GM21786 (cell line): Measurements from ENCODE around the gene DNAJC9.

ENCODE experiments used
- ATAC-seq: cut with Tn5 transposase; IDR thresholded peaks from one replicate; pipeline ENCODE4 v1.9.1; 2021; ENCODE audit not compliant: unreplicated experiment

DNAJC9 gene

DNA sequence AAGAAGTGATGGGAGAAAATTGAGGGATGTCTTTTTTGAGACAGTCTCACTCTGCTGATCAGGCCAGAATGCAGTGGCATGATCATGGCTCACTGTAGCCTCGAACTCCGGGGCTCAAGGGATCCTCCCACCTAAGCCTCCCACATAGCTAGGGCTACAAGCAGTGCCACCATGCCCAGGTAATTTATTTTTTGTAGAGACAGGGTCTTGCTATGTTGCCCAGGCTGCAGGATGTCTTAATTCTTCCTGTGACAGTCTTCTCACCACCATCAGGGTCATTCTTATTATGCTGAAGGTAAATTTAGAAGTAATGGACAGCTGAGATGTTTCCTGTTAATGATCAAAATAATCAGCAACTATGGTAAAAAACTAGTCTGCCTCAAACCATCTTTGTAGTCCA is 7.1 kb downstream of the DNAJC9 start:
- ATAC-seq: no peak

DNA sequence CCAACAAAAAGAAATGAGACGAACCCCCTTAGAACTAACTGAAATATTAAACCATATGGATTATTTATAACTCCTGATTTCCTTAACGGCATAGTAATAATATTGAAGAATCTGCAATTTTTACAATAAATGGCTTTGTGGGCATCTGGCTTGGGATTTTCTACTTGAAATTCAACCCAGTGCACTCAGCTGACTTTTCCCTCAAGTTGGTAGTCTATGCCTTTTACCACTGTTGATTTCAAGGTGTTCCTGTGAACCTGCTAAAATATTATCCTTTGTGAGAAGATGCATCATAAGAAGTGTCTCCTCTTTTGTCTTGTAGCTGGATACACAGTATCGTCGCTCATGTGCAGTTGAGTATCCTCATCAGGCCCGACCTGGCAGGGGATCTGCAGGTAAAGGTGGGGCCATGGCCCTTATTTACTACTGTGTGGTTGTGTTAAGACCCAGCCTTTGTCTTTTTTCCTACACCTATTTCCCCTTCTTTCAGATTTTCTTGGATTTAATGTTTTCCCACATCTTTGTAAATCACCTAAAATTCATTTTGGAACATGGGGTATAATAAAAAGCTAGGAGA is 8.0 kb downstream of the DNAJC9 start:
- ATAC-seq: no peak

DNA sequence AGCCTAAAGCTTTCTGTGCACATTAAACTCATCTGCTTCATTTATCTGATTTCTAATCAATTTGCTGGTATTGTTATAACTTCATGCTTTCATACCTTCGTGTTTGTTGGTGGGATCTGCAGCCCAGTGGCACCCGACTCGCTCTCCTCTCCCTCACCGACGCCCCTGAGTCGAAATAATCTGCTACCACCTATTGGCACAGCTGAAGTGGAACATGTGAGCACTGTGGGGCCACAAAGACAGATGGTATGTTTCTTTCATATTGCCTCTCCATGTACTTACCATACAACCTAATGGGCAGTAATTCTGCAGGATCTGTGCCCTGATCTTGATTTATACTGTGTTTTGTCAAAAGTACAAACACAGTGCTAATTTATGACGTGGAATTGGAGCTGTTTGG is 12.4 kb downstream of the DNAJC9 start:
- ATAC-seq: no peak

- ATAC-seq: no peak
Observed at GRCh38 chr10:73233883-73234282, 13.2 kb downstream of the DNAJC9 start.

DNA sequence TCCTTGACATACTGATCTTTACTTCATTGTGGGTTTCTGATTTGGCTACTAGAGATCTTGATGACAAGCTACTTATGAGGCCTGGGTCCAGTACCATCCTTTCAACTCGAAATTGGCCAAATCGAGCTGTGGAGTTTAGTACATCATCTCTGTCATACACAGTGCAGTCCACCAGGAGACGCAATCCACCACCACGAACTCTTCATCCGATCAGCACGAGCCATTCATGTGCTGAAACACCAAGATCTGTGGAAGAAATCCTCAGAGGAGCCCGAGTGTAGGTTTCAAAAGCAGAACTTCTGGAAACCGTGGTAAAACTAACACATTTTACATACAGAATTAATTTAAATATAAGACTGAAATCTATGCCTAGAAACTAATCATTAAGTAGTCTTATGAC is 14.2 kb downstream of the DNAJC9 start:
- no peak for ATAC-seq

GRCh38 chr10:73229567-73229966 is 17.5 kb downstream of the DNAJC9 start:
- ATAC-seq: no peak

- ATAC-seq: no peak
Observed at GRCh38 chr10:73228247-73228646, 18.8 kb downstream of the DNAJC9 start.

- no peak for ATAC-seq
Observed at GRCh38 chr10:73226663-73227062, 20.4 kb downstream of the DNAJC9 start.

- no peak for ATAC-seq
Observed at GRCh38 chr10:73225518-73225917, 21.5 kb downstream of the DNAJC9 start.

- no peak for ATAC-seq
Observed at GRCh38 chr10:73220989-73221388, 26.1 kb downstream of the DNAJC9 start.

GRCh38 chr10:73219384-73219783 is 27.7 kb downstream of the DNAJC9 start:
- no peak for ATAC-seq

DNA sequence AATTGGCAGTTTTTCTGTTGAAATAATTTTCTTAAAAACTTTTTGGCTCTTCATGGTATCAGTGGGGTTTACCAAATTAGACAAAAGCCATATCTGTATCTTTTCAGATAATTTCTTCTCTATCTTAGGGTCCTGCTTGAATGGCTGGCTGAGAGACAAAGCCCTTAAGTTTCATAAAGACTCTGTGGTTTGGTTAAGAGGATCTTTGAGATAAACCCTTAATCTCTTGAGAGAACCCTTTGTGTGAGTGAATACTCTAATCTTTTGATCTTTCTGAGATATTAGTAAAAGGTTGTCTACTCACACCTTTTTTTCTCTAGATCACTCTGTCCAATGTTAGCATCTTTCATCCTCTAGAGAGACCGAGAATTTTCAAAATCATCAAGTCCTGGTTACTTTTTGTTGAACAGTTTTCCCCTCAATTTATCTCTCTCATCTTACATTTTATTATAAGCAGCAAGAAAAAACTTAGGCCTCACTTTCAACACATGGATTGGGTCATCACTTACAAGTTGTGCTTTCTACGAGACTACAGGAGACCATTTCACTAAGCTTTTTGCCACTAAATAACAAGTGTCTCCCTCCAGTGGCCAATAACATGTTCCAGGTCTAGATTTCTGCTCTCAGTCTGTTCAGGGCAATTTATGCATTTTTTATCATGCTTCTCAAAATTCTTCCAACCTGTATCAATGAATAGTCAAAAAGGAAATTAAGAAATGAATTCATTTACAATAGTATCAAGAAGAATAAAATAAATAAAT is 28.4 kb downstream of the DNAJC9 start:
- ATAC-seq: no peak

DNA sequence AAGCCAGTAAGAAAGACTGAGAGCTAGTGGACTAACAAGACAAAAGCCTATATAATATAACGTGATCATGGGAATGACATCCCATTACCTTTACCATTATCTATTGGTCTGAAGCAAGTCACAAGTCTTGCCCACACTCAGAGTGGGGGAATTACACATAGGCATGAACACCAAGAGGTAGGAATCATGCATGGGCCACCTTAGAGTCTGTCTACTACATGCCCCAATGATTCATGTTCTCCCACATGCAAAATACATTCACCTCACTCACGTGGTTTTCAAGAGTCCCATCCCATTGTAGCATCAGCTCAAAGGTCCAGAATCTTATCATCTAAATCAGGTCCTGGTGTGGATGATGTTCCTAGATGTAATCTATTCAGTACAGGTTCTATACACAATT is 29.4 kb downstream of the DNAJC9 start:
- ATAC-seq: no peak

DNA sequence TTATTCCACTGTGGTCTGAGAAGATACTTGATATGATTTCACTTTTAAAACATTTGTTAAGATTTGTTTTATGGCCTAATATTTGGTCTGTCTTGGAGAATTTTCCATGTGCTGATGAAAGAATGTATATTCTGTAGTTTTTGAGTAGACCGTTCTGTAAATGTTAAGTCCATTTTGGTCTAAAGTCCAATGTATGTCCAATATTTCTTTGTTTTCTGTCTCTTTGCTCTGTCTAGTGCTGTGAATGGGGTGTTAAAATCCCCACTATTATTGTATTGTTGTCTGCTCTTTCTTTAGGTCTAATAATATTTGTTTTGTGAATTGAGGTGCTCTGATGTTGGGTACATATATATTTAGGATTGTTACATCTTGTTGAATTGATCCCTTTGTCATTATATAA is 31.3 kb downstream of the DNAJC9 start:
- no peak for ATAC-seq

GRCh38 chr10:73211106-73211811 is 35.8 kb downstream of the DNAJC9 start:
- no peak for ATAC-seq

GRCh38 chr10:73210395-73211105 is 36.5 kb downstream of the DNAJC9 start:
- ATAC-seq: no peak

- ATAC-seq: no peak
Observed at GRCh38 chr10:73209705-73210104, 37.4 kb downstream of the DNAJC9 start.

DNA sequence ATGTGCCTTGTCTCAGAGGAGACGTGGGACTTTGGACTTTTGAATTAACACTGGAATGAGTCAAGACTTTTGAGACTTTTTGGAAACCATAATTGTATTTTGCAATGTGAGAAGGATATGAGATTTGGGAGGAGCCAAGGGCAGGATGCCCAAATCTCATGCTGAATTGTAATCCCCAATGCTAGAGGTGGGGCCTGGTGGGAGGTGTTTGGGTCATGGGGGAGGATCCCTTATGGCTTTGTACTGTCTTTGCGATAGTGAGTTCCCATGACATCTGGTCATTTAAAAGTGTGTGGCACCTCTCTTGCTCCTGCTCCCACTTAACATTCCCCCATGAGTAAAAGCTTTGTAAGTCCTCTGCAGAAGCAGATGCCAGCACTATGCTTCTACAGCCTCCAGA is 39.2 kb downstream of the DNAJC9 start:
- no peak for ATAC-seq

GRCh38 chr10:73206385-73206784 is 40.7 kb downstream of the DNAJC9 start:
- ATAC-seq: no peak

- no peak for ATAC-seq
Observed at GRCh38 chr10:73205890-73206289, 41.2 kb downstream of the DNAJC9 start.

DNA sequence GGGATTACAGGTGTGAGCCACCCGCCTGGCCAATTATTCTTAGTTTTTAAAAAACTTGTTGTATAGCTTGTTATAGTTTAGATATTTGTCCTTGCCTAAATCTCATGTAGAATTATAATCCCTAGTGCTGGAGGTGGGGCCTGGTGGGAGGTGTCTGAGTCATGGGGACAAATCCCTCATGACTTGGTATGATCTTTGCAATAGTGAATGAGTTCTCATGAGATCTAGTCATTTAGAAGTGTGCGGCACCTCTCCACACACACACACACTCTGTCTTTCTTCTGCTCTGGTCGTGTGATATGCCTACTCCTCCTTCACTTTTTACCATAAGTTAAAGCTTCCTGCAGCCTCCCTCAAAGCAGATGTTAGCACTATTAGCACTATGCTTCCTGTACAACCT is 42.0 kb downstream of the DNAJC9 start:
- no peak for ATAC-seq
